MCF 10A (cell line): ENCODE data around the gene C2CD2. TPM values are rescaled to one million over a fixed set of nuclear protein-coding genes. Genes with fewer than 3 reads are reported as not detected.

ENCODE experiments used
- BruUV-seq: library from RNA; stranded (reverse); fragments of 400-500 nt; replicated peaks from 2 replicates; lab custom pipeline; 2021; lab: Mats Ljungman, UMichigan
- CTCF ChIA-PET: fragments of 300-600 bp; sonication (Branson Sonifier 250); formaldehyde crosslinking; extraction: SDS; loops from one replicate; lab custom pipeline; 2021; ENCODE audit warnings: antibody characterized with exemption, inconsistent platforms; lab: Yijun Ruan, JAX
- POLR2A ChIA-PET: fragments of 300-600, 350-650 bp; sonication (Branson Sonifier 250); formaldehyde crosslinking; extraction: SDS; loops from one replicate; lab custom pipeline; 2020; ENCODE audit warnings: antibody characterized with exemption, inconsistent platforms; lab: Yijun Ruan, JAX
- DNase-seq: peaks from one replicate; pipeline ENCODE4 v3.0.0-alpha.2; 2018; ENCODE audit not compliant: unreplicated experiment
- H3K27ac Mint-ChIP-seq: one replicate; pipeline ENCODE4 v1.8.0; 2022; ENCODE audit warnings: mild to moderate bottlenecking, low read depth, mixed read lengths; ENCODE audit not compliant: unreplicated experiment
- H3K27me3 Mint-ChIP-seq: one replicate; pipeline ENCODE4 v1.8.0; 2022; ENCODE audit warnings: mixed read lengths; ENCODE audit not compliant: insufficient read depth, unreplicated experiment
- H3K36me3 Mint-ChIP-seq: one replicate; pipeline ENCODE4 v1.8.0; 2022; ENCODE audit warnings: mild to moderate bottlenecking, moderate library complexity, mixed read lengths; ENCODE audit not compliant: insufficient read depth, unreplicated experiment
- H3K4me1 Mint-ChIP-seq: one replicate; pipeline ENCODE4 v1.8.0; 2022; ENCODE audit warnings: mixed read lengths; ENCODE audit not compliant: insufficient read depth, unreplicated experiment
- H3K4me3 Mint-ChIP-seq: one replicate; pipeline ENCODE4 v1.8.0; 2022; ENCODE audit warnings: mild to moderate bottlenecking, moderate library complexity, mixed read lengths; ENCODE audit not compliant: unreplicated experiment
- H3K9me3 Mint-ChIP-seq: one replicate; pipeline ENCODE4 v1.8.0; 2022; ENCODE audit warnings: mixed read lengths; ENCODE audit not compliant: unreplicated experiment
- CTCF ChIP-seq: fragments of 200-600 bp; IDR thresholded peaks from one replicate; pipeline ENCODE4 v1.8.0; 2022; ENCODE audit warnings: antibody characterized with exemption, mild to moderate bottlenecking; ENCODE audit not compliant: unreplicated experiment
- intact Hi-C: fragments of 100-400 bp; cut with micrococcal nuclease; formaldehyde crosslinking; loops from 2 replicates; pipeline ENCODE4 v1.14.1; 2022
- total RNA-seq: library from RNA; stranded (reverse); gene quantifications from 2 replicates; pipeline ENCODE4 v1.2.3, GENCODE V29; 2022

Gene C2CD2
- total RNA-seq, 1 experiment from 2014 or later = 25.1 TPM

GRCh38 chr21:41887667-41888066, 66.2 kb downstream of the C2CD2 start:
- Mint-ChIP-seq H3K27me3 (no peaks in the 10 kb centered on the region), H3K27ac (no peak overlapping the region), H3K4me1 (no peaks in the 10 kb centered on the region), H3K36me3 (no peaks in the 10 kb centered on the region), H3K9me3 (no peaks in the 10 kb centered on the region), H3K4me3 (no peak overlapping the region)
- ChIA-PET CTCF (interaction anchor here (0.5 kb wide), 1 partner anchor 24 kb away, joined by 3 read pairs; no protein-coding TSS in a partner anchor), POLR2A (interaction anchor here (2.0 kb wide), 1 partner anchor 8 kb away, joined by 5 read pairs; the partner anchor contains the start of gene PRDM15)
- DNase-seq = no peak
- intact Hi-C loops = no loop called here
- no peak for TF ChIP-seq CTCF
- TSS peak; percentile 13 for BruUV-seq

- DNase-seq = no peak
- no TSS peak for BruUV-seq
- ChIA-PET CTCF (interaction anchor here (0.7 to 1.4 kb wide), 3 partner anchors 211 to 1883 kb away, joined by 3 to 5 read pairs (median 3); no protein-coding TSS in a partner anchor), POLR2A (interaction anchor here (1.1 kb wide), 1 partner anchor 9 kb away, joined by 7 read pairs; no protein-coding TSS in a partner anchor)
- H3K27ac Mint-ChIP-seq = no peak overlapping the region
- H3K4me3 Mint-ChIP-seq = no peak overlapping the region
- H3K4me1 Mint-ChIP-seq = no peaks in the 10 kb centered on the region
- intact Hi-C loops = no loop called here
- H3K9me3 Mint-ChIP-seq = no peaks in the 10 kb centered on the region
- H3K36me3 Mint-ChIP-seq = no peaks in the 10 kb centered on the region
- no peak for TF ChIP-seq CTCF
- no peaks in the 10 kb centered on the region for H3K27me3 Mint-ChIP-seq
Observed at GRCh38 chr21:41886328-41886727, 67.5 kb downstream of the C2CD2 start.

DNA sequence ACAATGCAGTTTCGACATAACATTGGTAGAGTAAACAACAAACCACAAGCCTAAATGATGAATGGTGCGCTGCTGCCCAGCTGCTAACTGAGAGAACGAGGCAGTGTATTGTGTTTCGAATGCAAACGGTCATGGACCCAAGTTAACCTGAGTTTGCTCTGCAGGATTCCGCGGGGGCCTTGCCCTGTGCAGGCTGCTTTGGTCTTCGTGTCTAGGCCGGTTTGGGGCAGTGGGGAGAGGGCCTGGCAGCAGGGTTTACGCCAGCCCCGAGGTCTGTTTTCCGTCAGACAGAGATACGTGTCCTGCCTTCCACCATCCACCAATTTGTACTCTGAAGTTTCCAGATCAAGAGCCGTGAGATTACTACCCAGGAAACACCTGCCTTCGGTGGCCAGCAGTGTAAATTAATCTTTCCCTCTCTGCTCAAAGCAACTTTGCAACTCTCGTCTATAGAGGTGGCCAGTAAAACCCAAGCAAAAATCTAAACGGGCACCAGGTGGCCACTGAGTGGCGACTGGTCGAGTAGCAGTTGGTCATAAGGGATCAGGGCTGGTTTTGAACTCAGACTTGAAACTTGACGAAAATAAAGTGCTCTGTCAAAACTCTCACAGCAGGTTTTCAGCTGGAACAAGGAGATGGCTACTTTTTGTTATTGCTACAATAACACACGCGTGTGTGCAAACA, 68.3 kb downstream of the C2CD2 start:
- H3K36me3 Mint-ChIP-seq = no peaks in the 10 kb centered on the region
- no peak for DNase-seq
- no peaks in the 10 kb centered on the region for H3K4me1 Mint-ChIP-seq
- ChIA-PET CTCF (interaction anchor here (0.6 to 1.4 kb wide), 3 partner anchors 212 to 233 kb away, joined by 3 to 5 read pairs (median 3); no protein-coding TSS in a partner anchor), POLR2A (interaction anchor here (1.1 kb wide), 1 partner anchor 8 kb away, joined by 7 read pairs; no protein-coding TSS in a partner anchor)
- no peaks in the 10 kb centered on the region for H3K9me3 Mint-ChIP-seq
- no peak overlapping the region for H3K4me3 Mint-ChIP-seq
- no peak overlapping the region for H3K27ac Mint-ChIP-seq
- intact Hi-C loops = no loop called here
- TF ChIP-seq CTCF = no peak
- no TSS peak for BruUV-seq
- no peaks in the 10 kb centered on the region for H3K27me3 Mint-ChIP-seq

DNA sequence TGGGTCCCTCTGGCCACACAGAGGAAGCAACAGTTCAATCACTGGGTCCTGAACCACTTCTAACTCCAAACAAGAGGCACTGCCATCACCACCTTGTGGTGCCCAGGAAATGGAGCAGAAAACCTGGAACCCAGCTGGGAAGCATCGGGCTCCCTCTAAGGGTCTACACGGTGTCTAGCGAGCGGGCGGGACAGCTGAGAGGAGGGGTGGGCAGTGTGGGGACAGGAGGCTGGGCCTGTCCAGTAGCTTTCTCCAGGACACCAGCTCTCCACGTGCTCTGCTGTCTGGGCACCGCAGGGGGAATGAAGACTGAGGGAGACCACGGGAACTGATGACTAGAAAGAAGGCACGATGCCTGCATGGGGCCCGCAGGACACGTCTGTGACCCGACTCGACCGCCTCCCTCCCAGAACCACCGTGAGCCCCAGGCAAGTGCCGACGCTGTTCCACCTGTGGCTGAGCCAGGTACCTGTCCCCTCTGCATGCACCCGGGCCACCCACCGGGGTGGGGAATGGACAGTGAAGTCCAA, 69.3 kb downstream of the C2CD2 start:
- no peak for DNase-seq
- Mint-ChIP-seq H3K27ac (no peak overlapping the region), H3K9me3 (no peaks in the 10 kb centered on the region), H3K4me1 (no peaks in the 10 kb centered on the region), H3K36me3 (no peaks in the 10 kb centered on the region), H3K4me3 (no peak overlapping the region), H3K27me3 (no peaks in the 10 kb centered on the region)
- no peak for TF ChIP-seq CTCF
- ChIA-PET POLR2A (interaction anchor here (1.0 kb wide), 1 partner anchor 68 kb away, joined by 3 read pairs; no protein-coding TSS in a partner anchor), CTCF (interaction anchor here (0.6 kb wide), 1 partner anchor 234 kb away, joined by 3 read pairs; no protein-coding TSS in a partner anchor)
- intact Hi-C loops = no loop called here
- BruUV-seq = no TSS peak
